OCI-M2 (cell line): Measurements from ENCODE around the gene GFOD2.

Experiments
- DNase-seq: peaks from one replicate; lab custom pipeline; 2025; ENCODE audit not compliant: unreplicated experiment; lab: John Stamatoyannopoulos, UW

The GFOD2 gene

GRCh38 chr16:67647681-67648080 lies 71.4 kb downstream of the GFOD2 start:
- no peak for DNase-seq

GRCh38 chr16:67647111-67647651 lies 71.9 kb downstream of the GFOD2 start:
- no peak for DNase-seq

- DNase-seq = no peak
Observed at GRCh38 chr16:67645397-67646121, 73.6 kb downstream of the GFOD2 start.

- DNase-seq = no peak
Observed at GRCh38 chr16:67644038-67644437, 75.1 kb downstream of the GFOD2 start.

GRCh38 chr16:67641779-67642708 lies 77.1 kb downstream of the GFOD2 start:
- no peak for DNase-seq

GRCh38 chr16:67637625-67638024 lies 81.5 kb downstream of the GFOD2 start:
- DNase-seq = no peak

- no peak for DNase-seq
Observed at GRCh38 chr16:67636713-67637112, 82.4 kb downstream of the GFOD2 start.

- no peak for DNase-seq
Observed at GRCh38 chr16:67632415-67633172, 86.5 kb downstream of the GFOD2 start.

- no peak for DNase-seq
Observed at GRCh38 chr16:67628216-67628615, 90.9 kb downstream of the GFOD2 start.
